Fibroblast of lung (primary cell): ENCODE results near the gene LRRC15. TPM values are rescaled to one million over a fixed set of nuclear protein-coding genes. Genes with fewer than 3 reads are reported as not detected.

Source experiments
- DNase-seq, 2 donors: peaks; one replicate each; pipeline versions ENCODE4 v3.0.0 to v3.0.0-alpha.2; 2010; ENCODE audit warnings: low read depth in 2 of 2
- H2AFZ ChIP-seq: 2 replicates; pipeline ENCODE4 v1.5.1; 2012; ENCODE audit warnings: low read length, control low read depth, inconsistent platforms
- H3K27ac ChIP-seq: 2 replicates; pipeline ENCODE4 v1.5.1; 2011; ENCODE audit warnings: low read length, control low read depth; ENCODE audit not compliant: insufficient read depth
- H3K27me3 ChIP-seq: 2 replicates; pipeline ENCODE4 v1.5.1; 2011; ENCODE audit warnings: mild to moderate bottlenecking, low read length; ENCODE audit not compliant: control insufficient read depth, insufficient read depth
- H3K36me3 ChIP-seq: 2 replicates; pipeline ENCODE4 v1.5.1; 2011; ENCODE audit warnings: low read length; ENCODE audit not compliant: control insufficient read depth, insufficient read depth
- H3K4me1 ChIP-seq: 2 replicates; pipeline ENCODE4 v1.5.1; 2011; ENCODE audit warnings: low read length; ENCODE audit not compliant: control insufficient read depth, insufficient read depth; ENCODE audit errors: extremely low read depth
- H3K4me2 ChIP-seq: 2 replicates; pipeline ENCODE4 v1.5.1; 2011; ENCODE audit warnings: low read length, control low read depth; ENCODE audit not compliant: insufficient read depth; ENCODE audit errors: extremely low read depth
- H3K4me3 ChIP-seq, 4 experiments: fragments of 200-600 bp in 1 of 4; sonication (generic) in 1 of 4; replicated peaks in 1 of 4; 2 replicates each; pipeline ENCODE4 v1.5.1; 2011 to 2016; ENCODE audit warnings: low read length in 4 of 4, low read depth in 3 of 4, mild to moderate bottlenecking in 3 of 4, control low read depth in 2 of 4, inconsistent platforms in 1 of 4, mixed read lengths in 1 of 4; ENCODE audit not compliant: insufficient read depth in 1 of 4; ENCODE audit errors: control extremely low read depth in 1 of 4
- H3K79me2 ChIP-seq: 2 replicates; pipeline ENCODE4 v1.5.1; 2012; ENCODE audit warnings: mild to moderate bottlenecking, low read length, inconsistent platforms; ENCODE audit not compliant: control insufficient read depth, insufficient read depth
- H3K9ac ChIP-seq: 2 replicates; pipeline ENCODE4 v1.5.1; 2011; ENCODE audit warnings: mild to moderate bottlenecking, low read length, control low read depth; ENCODE audit not compliant: insufficient read depth
- H3K9me3 ChIP-seq: 2 replicates; pipeline ENCODE4 v1.5.1; 2012; ENCODE audit warnings: low read depth, low read length; ENCODE audit not compliant: control insufficient read depth, insufficient read depth
- H4K20me1 ChIP-seq: 2 replicates; pipeline ENCODE4 v1.5.1; 2011; ENCODE audit warnings: low read length; ENCODE audit not compliant: control insufficient read depth, insufficient read depth; ENCODE audit errors: extremely low read depth
- EZH2 ChIP-seq: IDR thresholded peaks from 2 replicates; pipeline ENCODE4 v1.5.1; 2012; ENCODE audit warnings: low read length, control low read depth, mild to moderate bottlenecking; ENCODE audit errors: missing control alignments
- polyA plus RNA-seq, 2 donors: library from polyadenylated mRNA; depleted of rRNA in 1 of 2; stranded (reverse) in 1 of 2; unstranded in 1 of 2; fragments of >200 nt; gene quantifications; 2 replicates each; pipeline ENCODE4 v1.2.1, GENCODE V29; 2011 to 2012; ENCODE audit warnings: missing spikeins in 1 of 2
- total RNA-seq: library from RNA; depleted of rRNA; stranded (reverse); fragments of >200 nt; gene quantifications from 2 replicates; pipeline ENCODE4 v1.2.1, GENCODE V29; 2014
- TF ChIP-seq, protein P1 (sequence below), 2 donors: IDR thresholded peaks in 1 of 2; conservative IDR thresholded peaks in 1 of 2; 1 replicate in 1 of 2; 2 replicates in 1 of 2; pipeline ENCODE4 v1.5.1; 2011 to 2012; ENCODE audit warnings: low read length in 2 of 2, control low read depth in 1 of 2, inconsistent platforms in 1 of 2, low read depth in 1 of 2, mild to moderate bottlenecking in 1 of 2

LRRC15 gene
- total and polyA plus RNA-seq, 2 donors (not counting 1 experiment from before 2014, with no cell fraction given), result 0.58 to 2.3 TPM

- TF ChIP-seq, protein P1, sequence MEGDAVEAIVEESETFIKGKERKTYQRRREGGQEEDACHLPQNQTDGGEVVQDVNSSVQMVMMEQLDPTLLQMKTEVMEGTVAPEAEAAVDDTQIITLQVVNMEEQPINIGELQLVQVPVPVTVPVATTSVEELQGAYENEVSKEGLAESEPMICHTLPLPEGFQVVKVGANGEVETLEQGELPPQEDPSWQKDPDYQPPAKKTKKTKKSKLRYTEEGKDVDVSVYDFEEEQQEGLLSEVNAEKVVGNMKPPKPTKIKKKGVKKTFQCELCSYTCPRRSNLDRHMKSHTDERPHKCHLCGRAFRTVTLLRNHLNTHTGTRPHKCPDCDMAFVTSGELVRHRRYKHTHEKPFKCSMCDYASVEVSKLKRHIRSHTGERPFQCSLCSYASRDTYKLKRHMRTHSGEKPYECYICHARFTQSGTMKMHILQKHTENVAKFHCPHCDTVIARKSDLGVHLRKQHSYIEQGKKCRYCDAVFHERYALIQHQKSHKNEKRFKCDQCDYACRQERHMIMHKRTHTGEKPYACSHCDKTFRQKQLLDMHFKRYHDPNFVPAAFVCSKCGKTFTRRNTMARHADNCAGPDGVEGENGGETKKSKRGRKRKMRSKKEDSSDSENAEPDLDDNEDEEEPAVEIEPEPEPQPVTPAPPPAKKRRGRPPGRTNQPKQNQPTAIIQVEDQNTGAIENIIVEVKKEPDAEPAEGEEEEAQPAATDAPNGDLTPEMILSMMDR (conservative IDR thresholded peaks at IDR 0.05 in 1 of 2, IDR thresholded peaks at IDR 0.05 in 1 of 2; ENCODE audit: low read depth in 1 of 2, low read length in 2 of 2), result no peak
- TF ChIP-seq EZH2, result no peak
- Histone ChIP-seq H3K36me3 (no peaks in the 10 kb centered on the region), H3K4me1 (peaks cover 4% of the 10 kb centered on the region), H3K4me3 (peak overlapping the region in 1 of 4 experiments; percentile 20), H3K79me2 (no peaks in the 10 kb centered on the region), H3K9me3 (no peaks in the 10 kb centered on the region), H3K4me2 (peak overlapping the region; percentile 32), H3K27me3 (peaks cover 21% of the 10 kb centered on the region), H2AFZ (peak overlapping the region; percentile 29), H3K9ac (no peak overlapping the region), H3K27ac (no peak overlapping the region), H4K20me1 (no peaks in the 10 kb centered on the region)
- peak in 1 of 2 donors; percentile 59 for DNase-seq
These were observed 26.4 kb upstream of the LRRC15 start for GRCh38 chr3:194395778-194396538.

DNA sequence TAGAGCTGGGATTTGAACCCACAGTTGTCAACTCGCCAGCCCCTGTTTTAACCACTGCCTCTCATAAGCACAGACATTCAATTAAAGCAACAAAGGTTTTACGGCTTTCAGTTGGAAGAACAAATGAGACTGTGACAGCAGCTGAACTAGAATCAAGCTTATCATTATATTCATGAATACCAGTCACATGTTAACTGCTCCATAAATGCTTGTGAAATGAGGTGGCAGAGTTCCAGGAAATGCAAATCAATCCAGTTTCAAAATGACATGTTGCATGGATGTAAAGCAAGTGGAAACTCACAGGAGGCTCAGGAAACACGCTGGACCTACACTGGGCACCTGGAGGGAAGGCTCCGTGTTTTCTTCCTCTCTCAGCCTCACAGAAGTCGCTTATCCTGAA, 25.7 kb upstream of the LRRC15 start:
- Histone ChIP-seq H3K36me3 (no peaks in the 10 kb centered on the region), H3K27ac (no peak overlapping the region), H3K9me3 (no peaks in the 10 kb centered on the region), H3K4me3 (no peak overlapping the region), H2AFZ (no peak overlapping the region), H3K4me2 (no peak overlapping the region), H3K27me3 (peaks cover 25% of the 10 kb centered on the region), H3K79me2 (no peaks in the 10 kb centered on the region), H4K20me1 (no peaks in the 10 kb centered on the region), H3K4me1 (peaks cover 4% of the 10 kb centered on the region), H3K9ac (no peak overlapping the region)
- TF ChIP-seq, protein P1 (conservative IDR thresholded peaks at IDR 0.05 in 1 of 2, IDR thresholded peaks at IDR 0.05 in 1 of 2; ENCODE audit: low read depth in 1 of 2, low read length in 2 of 2), result no peak
- TF ChIP-seq EZH2, result no peak
- DNase-seq, result peak in 1 of 2 donors; percentile 58

DNA sequence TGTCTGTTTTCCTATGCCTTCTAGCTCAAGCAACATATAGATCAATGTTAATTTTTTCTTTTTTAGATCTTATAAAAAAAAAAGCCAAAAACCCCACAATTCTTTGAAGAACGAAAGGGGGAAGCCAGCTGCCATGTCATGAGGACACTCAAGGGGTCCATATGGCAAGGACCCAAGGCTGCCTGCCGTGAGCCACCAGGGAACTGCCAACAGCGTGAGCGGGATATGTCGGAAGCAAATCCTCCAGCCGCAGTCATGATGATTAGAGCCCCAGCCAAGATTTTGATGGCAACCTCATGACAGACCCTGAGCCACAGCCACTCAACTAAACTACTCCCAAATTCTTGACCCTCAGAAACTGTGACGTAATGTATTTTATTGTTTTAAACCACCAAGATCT, 23.0 kb upstream of the LRRC15 start:
- Histone ChIP-seq H3K4me1 (peaks cover 4% of the 10 kb centered on the region), H3K9me3 (no peaks in the 10 kb centered on the region)

More for the DNA sequence above, 23.0 kb upstream of the LRRC15 start:
- Histone ChIP-seq H3K9ac (no peak overlapping the region), H2AFZ (no peak overlapping the region), H3K27me3 (peaks cover 23% of the 10 kb centered on the region), H3K4me3 (no peak overlapping the region), H3K79me2 (no peaks in the 10 kb centered on the region), H4K20me1 (no peaks in the 10 kb centered on the region), H3K36me3 (no peaks in the 10 kb centered on the region), H3K4me2 (no peak overlapping the region), H3K27ac (no peak overlapping the region)
- TF ChIP-seq EZH2, result no peak
- TF ChIP-seq, protein P1 (conservative IDR thresholded peaks at IDR 0.05 in 1 of 2, IDR thresholded peaks at IDR 0.05 in 1 of 2; ENCODE audit: low read depth in 1 of 2, low read length in 2 of 2), result no peak
- no peak for DNase-seq
